Measurements from ENCODE around the gene PGBD1. TPM values are rescaled to one million over a fixed set of nuclear protein-coding genes. Genes with fewer than 3 reads are reported as not detected.
A peak's percentile ranks its signal among the peaks of the same experiment; 100 is the strongest.

Gene PGBD1
- total and polyA plus RNA-seq, 10 of the 15 experiments (the other 5 are each of a cell fraction or from before 2014, with no cell fraction given): 1.9 to 4.9 (median 3.8) TPM

GRCh38 chr6:28281288-28282064, at the start of gene PGBD1 (continued):
- TF ChIP-seq E4F1 (IDR thresholded peaks at IDR 0.05; ENCODE audit: borderline replicate concordance, partially characterized antibody): no peak
- TF ChIP-seq ESRRA (IDR thresholded peaks at IDR 0.05; ENCODE audit: low read length): no peak
- TF ChIP-seq YY1 (IDR thresholded peaks at IDR 0.05; ENCODE audit: low read depth, low read length): 0 out of 2 replicates have a peak, but pooled peaks have one; percentile 47
- peak; percentile 35; the same call in 1 of the 2 replicates for TF ChIP-seq GABPA (IDR thresholded peaks at IDR 0.05; ENCODE audit: low read depth)
- no peak for TF ChIP-seq ZNF24 (IDR thresholded peaks at IDR 0.05)
- TF ChIP-seq TAF1 (IDR thresholded peaks at IDR 0.05; ENCODE audit: borderline replicate concordance, low read depth, low read length): peak; percentile 78; the same call in 1 of the 2 replicates
- TF ChIP-seq RUNX3 (IDR thresholded peaks at IDR 0.05; ENCODE audit: low read length): peak; percentile 42
- peak; percentile 34; the same call in 1 of the 2 replicates for TF ChIP-seq CREM (IDR thresholded peaks at IDR 0.05; ENCODE audit: low read depth)
- peak; percentile 47; the same call in 1 of the 2 replicates for TF ChIP-seq EED (IDR thresholded peaks at IDR 0.05; ENCODE audit: low read depth)
- no peak for TF ChIP-seq WRNIP1 (IDR thresholded peaks at IDR 0.05; ENCODE audit: borderline replicate concordance, low read depth, low read length)
- TF ChIP-seq ZBTB40 (IDR thresholded peaks at IDR 0.05; ENCODE audit: borderline replicate concordance): peak; percentile 35; the same call in 1 of the 2 replicates
- TF ChIP-seq BHLHE40 (IDR thresholded peaks at IDR 0.05; ENCODE audit: borderline replicate concordance in 1 of 2, low read depth in 2 of 2, low read length in 1 of 2): peak in 1 of 2 experiments; percentile 23; a peak in 1 of 4 replicates
- TF ChIP-seq CEBPB (IDR thresholded peaks at IDR 0.05; ENCODE audit: borderline replicate concordance in 1 of 2, low read depth in 2 of 2, low read length in 2 of 2): no peak
- no peak for TF ChIP-seq TBL1XR1 (IDR thresholded peaks at IDR 0.05; ENCODE audit: low read depth, low read length)
- peak; percentile 46; the same call in 1 of the 2 replicates for TF ChIP-seq SMAD5 (IDR thresholded peaks at IDR 0.05; ENCODE audit: low read depth)
- TF ChIP-seq SPI1 (IDR thresholded peaks at IDR 0.05; ENCODE audit: borderline replicate concordance, insufficient read depth, low read depth, low read length): no peak
